ENCODE measurements around the gene KIF17.

DNA sequence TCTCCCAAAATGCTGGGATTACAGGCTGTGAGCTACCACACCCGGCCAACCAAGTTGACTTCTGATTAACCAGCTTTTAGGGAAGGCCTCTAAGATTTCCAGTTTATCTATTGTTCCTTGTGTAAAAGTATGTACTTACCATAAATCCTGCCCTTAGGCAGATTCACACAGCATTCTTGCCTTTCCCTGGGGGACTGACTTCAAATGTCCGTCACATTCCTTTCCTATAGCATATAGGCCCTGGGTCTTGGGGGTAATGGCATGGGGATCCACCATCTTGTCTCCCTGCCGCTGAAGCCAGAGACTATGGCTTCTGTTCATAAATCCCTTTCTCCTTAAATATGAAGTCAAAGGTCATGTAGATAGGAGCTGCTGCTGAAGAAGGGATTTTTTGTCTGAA, 85.4 kb downstream of the KIF17 start:
- no peak for TF ChIP-seq EZH2 (IDR thresholded peaks at IDR 0.05)
- TF ChIP-seq, protein P1, sequence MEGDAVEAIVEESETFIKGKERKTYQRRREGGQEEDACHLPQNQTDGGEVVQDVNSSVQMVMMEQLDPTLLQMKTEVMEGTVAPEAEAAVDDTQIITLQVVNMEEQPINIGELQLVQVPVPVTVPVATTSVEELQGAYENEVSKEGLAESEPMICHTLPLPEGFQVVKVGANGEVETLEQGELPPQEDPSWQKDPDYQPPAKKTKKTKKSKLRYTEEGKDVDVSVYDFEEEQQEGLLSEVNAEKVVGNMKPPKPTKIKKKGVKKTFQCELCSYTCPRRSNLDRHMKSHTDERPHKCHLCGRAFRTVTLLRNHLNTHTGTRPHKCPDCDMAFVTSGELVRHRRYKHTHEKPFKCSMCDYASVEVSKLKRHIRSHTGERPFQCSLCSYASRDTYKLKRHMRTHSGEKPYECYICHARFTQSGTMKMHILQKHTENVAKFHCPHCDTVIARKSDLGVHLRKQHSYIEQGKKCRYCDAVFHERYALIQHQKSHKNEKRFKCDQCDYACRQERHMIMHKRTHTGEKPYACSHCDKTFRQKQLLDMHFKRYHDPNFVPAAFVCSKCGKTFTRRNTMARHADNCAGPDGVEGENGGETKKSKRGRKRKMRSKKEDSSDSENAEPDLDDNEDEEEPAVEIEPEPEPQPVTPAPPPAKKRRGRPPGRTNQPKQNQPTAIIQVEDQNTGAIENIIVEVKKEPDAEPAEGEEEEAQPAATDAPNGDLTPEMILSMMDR (IDR thresholded peaks at IDR 0.05): no peak

Measured in neural progenitor cell (in vitro differentiated cells).